H1 (cell line): ENCODE results near the gene APLP1. TPM values are rescaled to one million over a fixed set of nuclear protein-coding genes. Genes with fewer than 3 reads are reported as not detected.

Experiments used
- BRCA1 ChIP-seq: IDR thresholded peaks from 2 replicates; pipeline ENCODE4 v1.6.1; 2012; ENCODE audit warnings: low read depth, low read length, improper control_type of control experiment
- HDAC6 ChIP-seq: IDR thresholded peaks from one replicate; pipeline ENCODE4 v1.7.1; 2012; ENCODE audit warnings: low read depth, mild to moderate bottlenecking, inconsistent platforms, low read length, moderate library complexity
- SIX5 ChIP-seq: IDR thresholded peaks from 2 replicates; pipeline ENCODE4 v1.6.1; 2011; ENCODE audit warnings: mild to moderate bottlenecking, low read depth, low read length
- polyA plus RNA-seq, 7 experiments: library from polyadenylated mRNA; depleted of rRNA in 3 of 7; stranded (reverse) in 5 of 7; unstranded in 2 of 7; fragments of >200 nt in 5 of 7; fragments of 200-250 nt in 2 of 7; gene quantifications; 1 replicate in 5 of 7; 2 replicates in 1 of 7; 4 replicates in 1 of 7; pipeline versions ENCODE4 v1.2.1 to v1.2.3, GENCODE V29; 2011 to 2013; ENCODE audit warnings: missing spikeins in 2 of 7, mixed read lengths in 2 of 7
- total RNA-seq: library from RNA; stranded (reverse); fragmentation: NEBNext Ultra II Directional; extraction: Animal tissue kit (Norgen Biotek cat#: 25700); gene quantifications from 2 replicates; pipeline ENCODE4 v1.2.1, GENCODE V29; 2021

APLP1 gene
- total and polyA plus RNA-seq, 2 of the 8 experiments (the other 6 are each of a cell fraction or from before 2014, with no cell fraction given): 19.9 to 22.0 TPM

GRCh38 chr19:35889370-35890112 is 21.2 kb downstream of the APLP1 start (continued):
- no peak for TF ChIP-seq HDAC6
- no peak for TF ChIP-seq SIX5
- TF ChIP-seq BRCA1: no peak
